ENCODE results near the gene CTSL. TPM values are rescaled to one million over a fixed set of nuclear protein-coding genes. Genes with fewer than 3 reads are reported as not detected.

The CTSL gene
- total RNA-seq, 1 experiment from 2014 or later: 47.7 TPM

- peaks cover 7% of the 10 kb centered on the region for H3K36me3 ChIP-seq (replicated peaks; ENCODE audit: control insufficient read depth, insufficient read depth, low read length)
- H3K27me3 ChIP-seq (ENCODE audit: control insufficient read depth, insufficient read depth, low read length): no peaks in the 10 kb centered on the region
- no peak overlapping the region for H3K4me3 ChIP-seq (ENCODE audit: insufficient read depth, low read depth, low read length)
- no peak for DNase-seq
Observed at GRCh38 chr9:87687207-87687606, 38.7 kb upstream of the CTSL start.

GRCh38 chr9:87694236-87694755, 31.6 kb upstream of the CTSL start:
- H3K27me3 ChIP-seq (ENCODE audit: control insufficient read depth, insufficient read depth, low read length): no peaks in the 10 kb centered on the region
- H3K4me3 ChIP-seq (ENCODE audit: insufficient read depth, low read depth, low read length): no peak overlapping the region
- no peak for DNase-seq
- H3K36me3 ChIP-seq (replicated peaks; ENCODE audit: control insufficient read depth, insufficient read depth, low read length): peaks cover 14% of the 10 kb centered on the region

GRCh38 chr9:87695523-87695922, 30.4 kb upstream of the CTSL start:
- no peak for DNase-seq
- no peak overlapping the region for H3K4me3 ChIP-seq (ENCODE audit: insufficient read depth, low read depth, low read length)
- H3K27me3 ChIP-seq (ENCODE audit: control insufficient read depth, insufficient read depth, low read length): no peaks in the 10 kb centered on the region
- peaks cover 20% of the 10 kb centered on the region for H3K36me3 ChIP-seq (replicated peaks; ENCODE audit: control insufficient read depth, insufficient read depth, low read length)

GRCh38 chr9:87696641-87697040, 29.3 kb upstream of the CTSL start:
- Histone ChIP-seq H3K4me3 (ENCODE audit: insufficient read depth, low read depth, low read length) (no peak overlapping the region), H3K27me3 (ENCODE audit: control insufficient read depth, insufficient read depth, low read length) (no peaks in the 10 kb centered on the region), H3K36me3 (replicated peaks; ENCODE audit: control insufficient read depth, insufficient read depth, low read length) (peaks cover 22% of the 10 kb centered on the region)
- no peak for DNase-seq

GRCh38 chr9:87698069-87698809, 27.7 kb upstream of the CTSL start:
- DNase-seq: no peak
- Histone ChIP-seq H3K36me3 (replicated peaks; ENCODE audit: control insufficient read depth, insufficient read depth, low read length) (peaks cover 27% of the 10 kb centered on the region), H3K4me3 (ENCODE audit: insufficient read depth, low read depth, low read length) (no peak overlapping the region), H3K27me3 (ENCODE audit: control insufficient read depth, insufficient read depth, low read length) (no peaks in the 10 kb centered on the region)

- Histone ChIP-seq H3K27me3 (ENCODE audit: control insufficient read depth, insufficient read depth, low read length) (no peaks in the 10 kb centered on the region), H3K4me3 (ENCODE audit: insufficient read depth, low read depth, low read length) (no peak overlapping the region), H3K36me3 (replicated peaks; ENCODE audit: control insufficient read depth, insufficient read depth, low read length) (peaks cover 30% of the 10 kb centered on the region)
- DNase-seq: no peak
Observed at GRCh38 chr9:87699835-87700234, 26.1 kb upstream of the CTSL start.

GRCh38 chr9:87701491-87701890, 24.4 kb upstream of the CTSL start:
- peaks cover 31% of the 10 kb centered on the region for H3K36me3 ChIP-seq (replicated peaks; ENCODE audit: control insufficient read depth, insufficient read depth, low read length)
- no peak overlapping the region for H3K4me3 ChIP-seq (ENCODE audit: insufficient read depth, low read depth, low read length)
- H3K27me3 ChIP-seq (ENCODE audit: control insufficient read depth, insufficient read depth, low read length): no peaks in the 10 kb centered on the region
- no peak for DNase-seq

- DNase-seq: peak; percentile 51
- H3K27me3 ChIP-seq (ENCODE audit: control insufficient read depth, insufficient read depth, low read length): no peaks in the 10 kb centered on the region
- H3K4me3 ChIP-seq (ENCODE audit: insufficient read depth, low read depth, low read length): no peak overlapping the region
- peaks cover 32% of the 10 kb centered on the region for H3K36me3 ChIP-seq (replicated peaks; ENCODE audit: control insufficient read depth, insufficient read depth, low read length)
Observed at GRCh38 chr9:87701931-87702421, 23.9 kb upstream of the CTSL start.

- DNase-seq: no peak
- Histone ChIP-seq H3K27me3 (ENCODE audit: control insufficient read depth, insufficient read depth, low read length) (no peaks in the 10 kb centered on the region), H3K4me3 (ENCODE audit: insufficient read depth, low read depth, low read length) (no peak overlapping the region), H3K36me3 (replicated peaks; ENCODE audit: control insufficient read depth, insufficient read depth, low read length) (peaks cover 28% of the 10 kb centered on the region)
Observed at GRCh38 chr9:87702921-87703320, 23.0 kb upstream of the CTSL start.

GRCh38 chr9:87703636-87704276, 22.2 kb upstream of the CTSL start:
- Histone ChIP-seq H3K27me3 (ENCODE audit: control insufficient read depth, insufficient read depth, low read length) (no peaks in the 10 kb centered on the region), H3K4me3 (ENCODE audit: insufficient read depth, low read depth, low read length) (no peak overlapping the region), H3K36me3 (replicated peaks; ENCODE audit: control insufficient read depth, insufficient read depth, low read length) (peaks cover 25% of the 10 kb centered on the region)
- no peak for DNase-seq

GRCh38 chr9:87704342-87704741, 21.6 kb upstream of the CTSL start:
- Histone ChIP-seq H3K36me3 (replicated peaks; ENCODE audit: control insufficient read depth, insufficient read depth, low read length) (peaks cover 25% of the 10 kb centered on the region), H3K4me3 (ENCODE audit: insufficient read depth, low read depth, low read length) (no peak overlapping the region), H3K27me3 (ENCODE audit: control insufficient read depth, insufficient read depth, low read length) (no peaks in the 10 kb centered on the region)
- DNase-seq: no peak

GRCh38 chr9:87706066-87706739, 19.7 kb upstream of the CTSL start:
- no peak for DNase-seq
- H3K36me3 ChIP-seq (replicated peaks; ENCODE audit: control insufficient read depth, insufficient read depth, low read length): peaks cover 18% of the 10 kb centered on the region
- H3K4me3 ChIP-seq (ENCODE audit: insufficient read depth, low read depth, low read length): no peak overlapping the region
- H3K27me3 ChIP-seq (ENCODE audit: control insufficient read depth, insufficient read depth, low read length): no peaks in the 10 kb centered on the region

- no peak overlapping the region for H3K4me3 ChIP-seq (ENCODE audit: insufficient read depth, low read depth, low read length)
- no peaks in the 10 kb centered on the region for H3K27me3 ChIP-seq (ENCODE audit: control insufficient read depth, insufficient read depth, low read length)
- no peak for DNase-seq
- H3K36me3 ChIP-seq (replicated peaks; ENCODE audit: control insufficient read depth, insufficient read depth, low read length): peaks cover 15% of the 10 kb centered on the region
Observed at GRCh38 chr9:87707805-87708506, 18.0 kb upstream of the CTSL start.

GRCh38 chr9:87708546-87708945, 17.4 kb upstream of the CTSL start:
- peaks cover 11% of the 10 kb centered on the region for H3K36me3 ChIP-seq (replicated peaks; ENCODE audit: control insufficient read depth, insufficient read depth, low read length)
- DNase-seq: no peak
- no peaks in the 10 kb centered on the region for H3K27me3 ChIP-seq (ENCODE audit: control insufficient read depth, insufficient read depth, low read length)
- no peak overlapping the region for H3K4me3 ChIP-seq (ENCODE audit: insufficient read depth, low read depth, low read length)
